HEK293T (cell line): Measurements from ENCODE around the gene CCDC34.

Source experiments
- CTCF ChIA-PET: fragments of 350-600 bp; formaldehyde crosslinking; extraction: SDS; loops from one replicate; lab custom pipeline; 2021; ENCODE audit warnings: antibody characterized with exemption, inconsistent platforms; lab: Yijun Ruan, JAX
- POLR2A ChIA-PET: fragments of 350-600 bp; formaldehyde crosslinking; extraction: SDS; loops from one replicate; lab custom pipeline; 2020; ENCODE audit warnings: antibody characterized with exemption, inconsistent platforms; lab: Yijun Ruan, JAX
- DNase-seq: peaks from one replicate; pipeline ENCODE4 v3.0.0; 2012; ENCODE audit warnings: mixed read lengths; ENCODE audit errors: extremely low spot score
- ARNT ChIP-seq: fragments of 450-650 bp; IDR thresholded peaks from 2 replicates; pipeline ENCODE4 v1.6.1; 2017; ENCODE audit warnings: mild to moderate bottlenecking
- BHLHE40 ChIP-seq: fragments of 450-650 bp; IDR thresholded peaks from 2 replicates; pipeline ENCODE4 v1.6.1; 2016; ENCODE audit warnings: mild to moderate bottlenecking, moderate library complexity, borderline replicate concordance
- CTBP1 ChIP-seq: fragments of 450-650 bp; IDR thresholded peaks from 2 replicates; pipeline ENCODE4 v1.6.1; 2016; ENCODE audit warnings: borderline replicate concordance
- ELF4 ChIP-seq: fragments of 450-650 bp; IDR thresholded peaks from 2 replicates; pipeline ENCODE4 v1.6.1; 2017; ENCODE audit warnings: antibody characterized with exemption
- FOXA1 ChIP-seq: fragments of 450-650 bp; IDR thresholded peaks from 2 replicates; pipeline ENCODE4 v1.6.1; 2016; ENCODE audit warnings: mild to moderate bottlenecking
- FOXK2 ChIP-seq: fragments of 450-650 bp; IDR thresholded peaks from 2 replicates; pipeline ENCODE4 v1.6.1; 2016; ENCODE audit warnings: mild to moderate bottlenecking
- FOXM1 ChIP-seq: fragments of 450-650 bp; IDR thresholded peaks from 2 replicates; pipeline ENCODE4 v1.6.1; 2017; ENCODE audit warnings: mild to moderate bottlenecking, borderline replicate concordance
- HDGF ChIP-seq: fragments of 450-650 bp; IDR thresholded peaks from 2 replicates; pipeline ENCODE4 v1.6.1; 2017; ENCODE audit warnings: antibody characterized with exemption, borderline replicate concordance
- L3MBTL2 ChIP-seq: fragments of 450-650 bp; conservative IDR thresholded peaks from 2 replicates; pipeline ENCODE4 v1.6.1; 2016; ENCODE audit warnings: mild to moderate bottlenecking
- LEF1 ChIP-seq: fragments of 450-650 bp; IDR thresholded peaks from 2 replicates; pipeline ENCODE4 v1.6.1; 2017; ENCODE audit warnings: mild to moderate bottlenecking, borderline replicate concordance
- NFRKB ChIP-seq: fragments of 450-650 bp; IDR thresholded peaks from 2 replicates; pipeline ENCODE4 v1.6.1; 2016; ENCODE audit warnings: mild to moderate bottlenecking, moderate library complexity
- PKNOX1 ChIP-seq: fragments of 450-650 bp; IDR thresholded peaks from 2 replicates; pipeline ENCODE4 v1.6.1; 2016
- SP1 ChIP-seq: fragments of 450-650 bp; IDR thresholded peaks from 2 replicates; pipeline ENCODE4 v1.6.1; 2017
- SUZ12 ChIP-seq: fragments of 450-650 bp; IDR thresholded peaks from 2 replicates; pipeline ENCODE4 v1.6.1; 2016; ENCODE audit warnings: mild to moderate bottlenecking
- TARDBP ChIP-seq: fragments of 450-650 bp; IDR thresholded peaks from 2 replicates; pipeline ENCODE4 v1.6.1; 2016
- ZNF384 ChIP-seq: fragments of 450-650 bp; IDR thresholded peaks from 2 replicates; pipeline ENCODE4 v1.6.1; 2016

The CCDC34 gene

DNA sequence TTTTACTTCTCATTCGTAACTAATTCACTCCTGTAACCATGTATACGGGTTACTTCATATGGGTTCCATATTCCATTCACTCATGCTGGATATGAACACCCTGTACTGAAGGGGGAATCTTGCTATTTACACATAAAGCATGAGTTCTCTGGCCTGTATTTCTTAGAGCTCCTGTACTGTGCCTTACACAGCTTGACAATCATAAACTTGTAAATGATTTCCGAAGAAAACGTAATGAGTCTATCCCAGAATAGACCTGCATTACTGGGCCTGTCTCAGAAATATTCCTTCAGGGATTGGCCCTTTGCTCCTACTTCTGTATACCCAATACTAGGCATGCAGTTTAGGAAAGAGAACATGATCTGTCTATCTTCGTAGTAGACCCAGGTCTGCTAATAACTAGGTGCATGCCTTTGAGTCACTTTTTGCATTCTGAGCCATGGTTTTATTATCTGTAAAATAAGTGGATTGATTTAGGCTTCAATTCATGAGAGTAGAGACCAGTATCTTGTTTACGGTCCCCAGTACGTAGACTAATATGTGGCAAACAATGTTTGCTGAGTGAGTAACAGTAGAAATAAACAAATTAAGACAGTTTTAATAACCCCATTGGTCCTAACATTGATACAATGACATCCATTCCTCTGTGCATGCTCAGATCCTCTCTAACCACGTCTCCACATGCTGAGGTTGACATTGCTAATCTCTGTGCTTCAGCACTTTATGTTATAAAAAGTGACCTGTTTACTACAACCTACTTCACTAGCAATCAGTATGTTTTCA lies 1.2 kb downstream of the CCDC34 start:
- POLR2A ChIA-PET = no interaction called here
- TF ChIP-seq NFRKB (no peak), ELF4 (no peak), SP1 (no peak), FOXA1 (no peak), SUZ12 (no peak), CTBP1 (no peak), LEF1 (no peak), HDGF (no peak), ZNF384 (no peak), TARDBP (no peak), L3MBTL2 (no peak), FOXK2 (no peak), FOXM1 (no peak), PKNOX1 (no peak), ARNT (no peak), BHLHE40 (no peak)
- CTCF ChIA-PET = no interaction called here
- DNase-seq = no peak

DNA sequence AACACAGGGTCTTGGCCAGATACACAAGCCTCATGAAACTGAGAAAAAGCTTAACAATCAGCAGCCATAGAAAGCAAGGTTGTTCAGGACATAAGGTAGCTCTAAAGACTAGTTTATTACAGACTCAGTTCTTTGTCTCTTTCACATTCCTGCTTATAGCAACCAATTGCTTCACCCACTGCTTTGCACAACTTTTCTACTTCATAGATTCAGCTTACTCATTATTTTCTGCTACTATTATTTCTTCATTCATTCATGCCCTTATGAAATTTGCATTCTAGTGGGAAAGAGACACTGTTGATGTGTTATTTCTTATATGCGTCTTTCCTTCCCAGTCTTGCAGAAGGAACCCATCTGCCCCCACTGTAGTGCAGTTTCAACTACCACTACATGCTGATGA lies 4.7 kb downstream of the CCDC34 start:
- no peak for DNase-seq
- TF ChIP-seq FOXA1 (no peak), TARDBP (no peak), CTBP1 (no peak), ZNF384 (no peak), ELF4 (no peak), FOXK2 (no peak), PKNOX1 (no peak), ARNT (no peak), BHLHE40 (no peak), NFRKB (no peak), SP1 (no peak), L3MBTL2 (no peak), HDGF (no peak), FOXM1 (no peak), SUZ12 (no peak)
- ChIA-PET CTCF (no interaction called here), POLR2A (no interaction called here)

DNA sequence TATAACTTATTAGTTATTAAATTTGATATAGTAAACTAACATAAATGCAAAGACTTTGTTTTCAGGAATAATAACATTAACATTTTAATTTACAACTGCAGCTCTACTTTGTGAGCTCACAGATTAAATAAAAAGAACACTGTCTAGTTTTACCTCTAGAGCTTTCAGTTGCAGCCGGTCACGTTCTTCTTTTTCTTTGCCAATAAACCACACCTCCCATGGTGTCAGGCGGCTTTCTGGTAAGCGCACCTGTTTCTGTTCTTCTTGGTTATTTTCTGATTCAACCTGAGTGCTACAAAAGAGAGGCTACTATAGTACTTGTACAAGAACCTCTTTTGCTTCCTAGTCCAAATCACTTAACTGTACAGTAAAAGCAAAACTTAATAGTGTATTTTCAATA lies 5.8 kb downstream of the CCDC34 start:
- POLR2A ChIA-PET = no interaction called here
- no peak for TF ChIP-seq FOXK2
- TF ChIP-seq PKNOX1 = no peak
- TF ChIP-seq NFRKB = no peak
- no peak for TF ChIP-seq FOXM1
- TF ChIP-seq L3MBTL2 = no peak
- TF ChIP-seq ZNF384 = no peak
- TF ChIP-seq SP1 = no peak
- TF ChIP-seq ARNT = no peak
- no peak for TF ChIP-seq CTBP1
- no peak for TF ChIP-seq BHLHE40
- no peak for TF ChIP-seq TARDBP
- TF ChIP-seq FOXA1 = no peak
- no peak for TF ChIP-seq ELF4
- no peak for TF ChIP-seq LEF1
- no peak for TF ChIP-seq SUZ12
- TF ChIP-seq HDGF = no peak
- CTCF ChIA-PET = no interaction called here
- DNase-seq = no peak

- ChIA-PET CTCF (no interaction called here), POLR2A (no interaction called here)
- DNase-seq = no peak
- TF ChIP-seq LEF1 = no peak
- no peak for TF ChIP-seq BHLHE40
- TF ChIP-seq FOXK2 = no peak
- no peak for TF ChIP-seq ELF4
- TF ChIP-seq SUZ12 = no peak
- TF ChIP-seq HDGF = no peak
- no peak for TF ChIP-seq CTBP1
- TF ChIP-seq FOXA1 = no peak
- TF ChIP-seq ZNF384 = no peak
- TF ChIP-seq ARNT = no peak
- no peak for TF ChIP-seq FOXM1
- TF ChIP-seq L3MBTL2 = no peak
- no peak for TF ChIP-seq TARDBP
- TF ChIP-seq PKNOX1 = no peak
- TF ChIP-seq NFRKB = no peak
Observed at GRCh38 chr11:27356624-27357222, 6.3 kb downstream of the CCDC34 start.

- POLR2A ChIA-PET = no interaction called here
- CTCF ChIA-PET = no interaction called here
- no peak for TF ChIP-seq ARNT
- TF ChIP-seq L3MBTL2 = no peak
- TF ChIP-seq SP1 = no peak
- TF ChIP-seq ZNF384 = no peak
- no peak for TF ChIP-seq HDGF
- TF ChIP-seq LEF1 = no peak
- no peak for TF ChIP-seq PKNOX1
- no peak for TF ChIP-seq BHLHE40
- no peak for TF ChIP-seq TARDBP
- TF ChIP-seq FOXM1 = no peak
- no peak for DNase-seq
Observed at GRCh38 chr11:27355575-27356104, 7.4 kb downstream of the CCDC34 start.
